Measurements from ENCODE around the gene COL6A1.

The COL6A1 gene

DNA sequence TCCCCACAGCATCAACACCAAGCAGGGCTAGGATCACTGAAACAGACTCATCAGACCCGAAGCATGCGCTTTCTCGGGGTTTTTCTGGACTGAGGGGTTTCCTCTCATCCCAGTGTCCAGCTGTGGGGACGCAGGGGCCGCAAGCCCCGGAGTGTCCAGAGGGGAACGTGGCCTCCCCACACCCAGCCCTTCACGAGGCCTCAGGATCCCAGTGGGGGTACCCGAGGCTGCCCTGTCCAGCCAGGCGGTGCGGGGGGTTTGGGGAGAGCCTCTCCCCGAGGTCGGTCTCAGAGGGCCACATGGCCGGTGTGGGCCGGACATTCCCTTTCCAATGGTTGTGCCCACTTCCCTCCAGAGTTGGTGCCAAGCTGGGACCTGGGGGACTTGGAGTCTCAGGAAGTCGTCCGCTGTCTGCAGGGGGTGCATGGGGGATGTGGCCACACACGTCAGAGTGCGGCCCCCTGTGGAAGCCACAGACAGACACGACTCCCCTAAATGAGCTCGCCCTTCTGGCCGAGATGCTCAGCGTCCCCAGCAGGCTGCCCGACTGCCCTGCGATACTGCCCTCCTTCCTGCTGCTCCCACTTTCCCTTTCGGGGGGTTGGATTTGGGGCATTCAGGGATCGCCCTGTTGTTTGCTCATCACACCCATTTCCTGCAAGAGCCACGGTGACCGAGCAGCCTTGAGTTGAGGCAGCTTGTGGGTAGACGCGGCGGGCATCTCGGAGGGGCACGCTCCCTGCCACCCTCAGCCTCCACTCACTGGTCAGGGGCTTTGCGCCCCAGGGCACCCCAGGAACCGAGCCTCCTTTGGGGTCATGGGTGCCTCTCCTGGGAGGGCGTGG lies 4.1 kb downstream of the COL6A1 start:
- Histone ChIP-seq H3K36me3 (peaks cover 22% of the 10 kb centered on the region), H3K9me3 (ENCODE audit: severe bottlenecking) (no peaks in the 10 kb centered on the region), H3K27ac (no peak overlapping the region), H3K27me3 (ENCODE audit: insufficient read depth, low read depth, severe bottlenecking) (no peaks in the 10 kb centered on the region), H3K4me3 (ENCODE audit: low read depth, low read length) (no peak overlapping the region)
- TF ChIP-seq, protein P1, sequence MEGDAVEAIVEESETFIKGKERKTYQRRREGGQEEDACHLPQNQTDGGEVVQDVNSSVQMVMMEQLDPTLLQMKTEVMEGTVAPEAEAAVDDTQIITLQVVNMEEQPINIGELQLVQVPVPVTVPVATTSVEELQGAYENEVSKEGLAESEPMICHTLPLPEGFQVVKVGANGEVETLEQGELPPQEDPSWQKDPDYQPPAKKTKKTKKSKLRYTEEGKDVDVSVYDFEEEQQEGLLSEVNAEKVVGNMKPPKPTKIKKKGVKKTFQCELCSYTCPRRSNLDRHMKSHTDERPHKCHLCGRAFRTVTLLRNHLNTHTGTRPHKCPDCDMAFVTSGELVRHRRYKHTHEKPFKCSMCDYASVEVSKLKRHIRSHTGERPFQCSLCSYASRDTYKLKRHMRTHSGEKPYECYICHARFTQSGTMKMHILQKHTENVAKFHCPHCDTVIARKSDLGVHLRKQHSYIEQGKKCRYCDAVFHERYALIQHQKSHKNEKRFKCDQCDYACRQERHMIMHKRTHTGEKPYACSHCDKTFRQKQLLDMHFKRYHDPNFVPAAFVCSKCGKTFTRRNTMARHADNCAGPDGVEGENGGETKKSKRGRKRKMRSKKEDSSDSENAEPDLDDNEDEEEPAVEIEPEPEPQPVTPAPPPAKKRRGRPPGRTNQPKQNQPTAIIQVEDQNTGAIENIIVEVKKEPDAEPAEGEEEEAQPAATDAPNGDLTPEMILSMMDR (IDR thresholded peaks at IDR 0.05; ENCODE audit: low read depth, low read length) = no peak
- DNase-seq = no peak

DNA sequence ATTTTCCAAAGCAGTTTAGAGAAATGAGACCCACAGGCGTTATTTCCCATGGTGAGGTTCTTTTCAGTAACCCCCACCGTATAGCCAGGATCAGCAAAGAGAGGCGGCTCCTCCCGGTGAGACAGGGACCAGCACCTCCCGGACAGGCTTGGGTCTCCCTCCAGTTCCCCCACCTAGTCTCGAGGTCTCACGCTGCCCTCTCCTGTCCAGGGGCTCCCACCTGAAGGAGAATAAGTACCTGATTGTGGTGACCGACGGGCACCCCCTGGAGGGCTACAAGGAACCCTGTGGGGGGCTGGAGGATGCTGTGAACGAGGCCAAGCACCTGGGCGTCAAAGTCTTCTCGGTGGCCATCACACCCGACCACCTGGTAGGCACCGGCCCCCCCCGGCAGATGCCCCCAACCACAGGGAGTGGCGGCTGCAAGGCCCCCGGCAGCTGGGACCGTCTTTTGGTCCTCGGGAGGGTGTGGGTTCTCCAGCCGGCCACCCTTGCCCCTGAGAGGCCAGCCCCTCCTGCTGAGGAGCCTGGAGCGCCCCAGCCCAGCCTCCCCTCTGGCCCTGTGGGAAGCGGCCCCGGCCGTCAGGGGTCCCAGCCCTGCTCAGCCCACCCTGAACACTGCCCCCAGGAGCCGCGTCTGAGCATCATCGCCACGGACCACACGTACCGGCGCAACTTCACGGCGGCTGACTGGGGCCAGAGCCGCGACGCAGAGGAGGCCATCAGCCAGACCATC lies 4.9 kb downstream of the COL6A1 start:
- no peak for DNase-seq
- Histone ChIP-seq H3K4me3 (ENCODE audit: low read depth, low read length) (no peak overlapping the region), H3K27me3 (ENCODE audit: insufficient read depth, low read depth, severe bottlenecking) (no peaks in the 10 kb centered on the region), H3K9me3 (ENCODE audit: severe bottlenecking) (no peaks in the 10 kb centered on the region), H3K36me3 (peaks cover 22% of the 10 kb centered on the region), H3K27ac (no peak overlapping the region)
- TF ChIP-seq, protein P1 (IDR thresholded peaks at IDR 0.05; ENCODE audit: low read depth, low read length) = no peak

DNA sequence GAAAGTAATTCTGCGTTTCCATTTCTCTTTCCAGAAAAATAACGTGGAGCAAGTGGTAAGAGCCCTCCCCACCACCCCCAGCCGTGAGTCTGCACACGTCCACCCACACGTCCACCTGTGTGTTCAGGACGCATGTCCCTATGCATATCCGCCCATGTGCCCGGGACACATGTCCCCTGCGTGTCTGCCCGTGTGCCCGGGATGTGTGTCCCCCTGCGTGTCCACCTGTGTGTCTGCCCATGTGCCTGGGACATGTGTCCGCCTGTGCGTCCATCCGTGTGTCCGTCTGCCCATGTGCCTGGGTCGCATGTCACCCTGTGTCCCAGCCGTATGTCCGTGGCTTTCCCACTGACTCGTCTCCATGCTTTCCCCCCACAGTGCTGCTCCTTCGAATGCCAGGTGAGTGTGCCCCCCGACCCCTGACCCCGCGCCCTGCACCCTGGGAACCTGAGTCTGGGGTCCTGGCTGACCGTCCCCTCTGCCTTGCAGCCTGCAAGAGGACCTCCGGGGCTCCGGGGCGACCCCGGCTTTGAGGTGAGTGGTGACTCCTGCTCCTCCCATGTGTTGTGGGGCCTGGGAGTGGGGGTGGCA lies 5.6 kb downstream of the COL6A1 start:
- no peaks in the 10 kb centered on the region for H3K27me3 ChIP-seq (ENCODE audit: insufficient read depth, low read depth, severe bottlenecking)
- DNase-seq = peak; percentile 10
- H3K27ac ChIP-seq = no peak overlapping the region
- TF ChIP-seq, protein P1 (IDR thresholded peaks at IDR 0.05; ENCODE audit: low read depth, low read length) = no peak
- H3K36me3 ChIP-seq = peaks cover 22% of the 10 kb centered on the region
- no peak overlapping the region for H3K4me3 ChIP-seq (ENCODE audit: low read depth, low read length)
- H3K9me3 ChIP-seq (ENCODE audit: severe bottlenecking) = no peaks in the 10 kb centered on the region

DNA sequence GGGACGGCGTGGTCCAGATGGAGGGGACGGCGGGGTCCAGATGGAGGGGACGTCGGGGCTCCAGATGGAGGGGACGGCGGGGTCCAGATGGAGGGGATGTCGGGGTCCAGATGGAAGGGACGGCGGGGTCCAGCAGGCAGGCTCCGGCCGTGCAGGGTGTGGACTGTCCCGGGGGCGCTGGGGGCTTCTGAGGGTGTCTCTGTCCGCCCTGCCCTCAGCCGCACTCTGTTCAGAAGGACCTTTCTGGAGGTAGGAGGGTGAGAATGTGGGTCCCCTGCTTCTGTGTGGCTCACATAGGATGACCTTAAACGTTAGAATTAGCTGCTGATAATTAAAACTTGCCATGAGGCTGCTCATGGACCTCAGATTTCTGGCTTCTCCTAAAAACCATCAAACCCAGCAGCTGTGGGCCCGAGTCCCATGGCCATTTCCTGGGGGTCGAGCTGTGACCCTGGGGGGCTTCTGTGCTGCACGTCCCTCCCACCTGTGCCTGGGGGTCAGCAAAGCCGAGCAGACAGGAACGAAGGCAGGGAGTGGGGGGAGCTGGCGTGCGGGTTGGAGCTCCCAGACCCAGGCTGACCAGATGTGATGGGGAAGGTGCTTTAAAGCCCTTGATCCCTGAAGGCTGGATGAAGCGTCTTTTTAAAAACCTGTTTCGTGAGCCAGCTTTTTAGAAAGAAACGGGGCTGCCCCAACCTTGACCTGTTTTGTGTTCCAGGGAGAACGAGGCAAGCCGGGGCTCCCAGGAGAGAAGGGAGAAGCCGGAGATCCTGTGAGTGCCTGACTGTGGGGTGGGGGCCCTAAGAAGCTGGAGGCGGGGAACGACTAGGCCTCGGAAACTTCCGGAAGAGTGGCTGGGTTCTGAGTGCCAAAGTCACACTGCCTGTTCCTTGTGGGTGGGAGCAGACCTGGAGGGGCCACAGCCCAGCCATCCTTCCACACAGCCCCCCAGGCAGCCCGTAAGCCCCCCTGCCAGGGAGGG lies 7.1 kb downstream of the COL6A1 start:
- H3K36me3 ChIP-seq = peaks cover 25% of the 10 kb centered on the region
- DNase-seq = peak; percentile 9

More for the DNA sequence above, 7.1 kb downstream of the COL6A1 start:
- Histone ChIP-seq H3K9me3 (ENCODE audit: severe bottlenecking) (no peaks in the 10 kb centered on the region), H3K27me3 (ENCODE audit: insufficient read depth, low read depth, severe bottlenecking) (no peaks in the 10 kb centered on the region), H3K4me3 (ENCODE audit: low read depth, low read length) (no peak overlapping the region), H3K27ac (peak overlapping the region; percentile 9; the same call in 1 of the 2 replicates)
- TF ChIP-seq, protein P1 (IDR thresholded peaks at IDR 0.05; ENCODE audit: low read depth, low read length) = no peak

Measured in WERI-Rb-1 (cell line).